ACC112 (cell line): ENCODE results near the gene PSKH1.
"Not testable (repeated sequence)": the region's sequence is repeated elsewhere in the genome, so short reads cannot be mapped to it uniquely, and the experiment has no call there.

Experiments
- H2AFZ ChIP-seq: fragments of 200-600 bp; sonication (generic); one replicate; pipeline ENCODE4 v1.6.0; 2017; ENCODE audit warnings: antibody characterized with exemption, low read length; ENCODE audit not compliant: unreplicated experiment
- H3K27ac ChIP-seq: fragments of 200-600 bp; sonication (generic); 2 replicates; pipeline ENCODE4 v1.5.1; 2014; ENCODE audit warnings: low read depth, mild to moderate bottlenecking, antibody characterized with exemption, low read length, moderate library complexity
- H3K27me3 ChIP-seq: fragments of 200-600 bp; sonication (generic); 2 replicates; pipeline ENCODE4 v1.6.1; 2014; ENCODE audit warnings: mild to moderate bottlenecking, antibody characterized with exemption, low read length, moderate library complexity, mixed read lengths; ENCODE audit not compliant: insufficient read depth
- H3K36me3 ChIP-seq: fragments of 200-600 bp; sonication (generic); 2 replicates; pipeline ENCODE4 v1.6.1; 2016; ENCODE audit warnings: mild to moderate bottlenecking, antibody characterized with exemption, low read length, moderate library complexity, mixed read lengths; ENCODE audit not compliant: insufficient read depth
- H3K4me1 ChIP-seq: fragments of 200-600 bp; sonication (generic); one replicate; pipeline ENCODE4 v1.6.1; 2016; ENCODE audit warnings: low read length, mixed read lengths; ENCODE audit not compliant: insufficient read depth, unreplicated experiment, control insufficient read depth
- H3K4me3 ChIP-seq: fragments of 200-600 bp; sonication (generic); 2 replicates; pipeline ENCODE4 v1.5.1; 2014; ENCODE audit warnings: mild to moderate bottlenecking, low read depth, low read length
- H3K79me2 ChIP-seq: fragments of 200-600 bp; sonication (generic); one replicate; pipeline ENCODE4 v1.6.0; 2016; ENCODE audit warnings: low read length; ENCODE audit not compliant: control insufficient read depth, unreplicated experiment, insufficient read depth

The PSKH1 gene

DNA sequence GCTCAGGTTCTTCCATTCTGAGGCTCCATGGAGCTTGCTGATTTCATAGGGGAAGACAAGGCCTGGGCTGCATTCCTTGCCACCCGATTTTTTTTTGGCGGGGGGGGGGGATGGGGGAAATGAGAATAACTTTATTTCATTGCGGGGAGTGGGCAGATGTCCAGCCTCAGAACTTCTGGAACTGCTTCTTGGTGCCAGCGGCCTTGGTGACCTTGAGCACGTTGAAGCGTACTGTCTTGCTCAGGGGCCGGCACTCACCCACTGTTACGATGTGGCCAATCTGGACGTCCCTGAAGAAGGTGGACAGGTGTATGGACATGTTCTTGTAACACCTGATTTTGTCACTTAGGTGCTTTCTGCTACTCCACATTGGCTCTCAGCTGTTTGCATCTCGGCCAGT is 37.3 kb upstream of the PSKH1 start:
- H3K4me1 ChIP-seq = peaks cover 26% of the 10 kb centered on the region
- no peak overlapping the region for H3K4me3 ChIP-seq
- no peaks in the 10 kb centered on the region for H3K36me3 ChIP-seq
- H3K27ac ChIP-seq = peak overlapping the region; percentile 99
- H3K79me2 ChIP-seq = peaks cover 91% of the 10 kb centered on the region
- no peak overlapping the region for H2AFZ ChIP-seq
- H3K27me3 ChIP-seq = no peaks in the 10 kb centered on the region

DNA sequence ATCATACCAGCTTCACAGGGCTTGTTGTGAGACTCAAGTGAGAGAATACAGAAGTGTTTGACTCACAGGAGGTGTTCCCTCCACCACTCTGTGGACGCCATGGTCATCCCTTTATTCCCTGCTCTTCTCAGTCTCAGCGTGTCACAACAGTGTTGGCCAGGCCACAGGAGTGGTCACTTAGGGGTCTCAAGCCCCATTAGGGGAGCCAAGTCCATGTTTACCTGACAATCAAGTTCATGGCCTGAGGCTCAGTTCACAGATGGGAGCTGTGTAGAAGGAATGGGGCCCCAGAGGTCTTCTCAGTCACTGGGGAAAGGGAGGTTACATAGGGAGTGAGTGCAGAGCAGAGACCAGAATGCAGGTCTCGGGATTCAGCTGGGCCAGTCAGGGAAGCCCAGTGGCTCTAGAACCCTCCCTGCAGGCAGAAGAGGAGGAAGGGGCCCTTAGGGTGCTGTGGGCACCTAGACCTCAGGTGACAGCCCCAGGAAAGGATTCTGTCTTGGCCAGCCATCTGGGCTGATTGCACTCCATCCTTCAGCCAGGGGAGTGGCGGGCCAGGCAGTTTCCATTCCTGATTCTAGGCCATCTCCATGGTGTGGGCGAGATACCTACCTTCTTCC is 36.0 kb upstream of the PSKH1 start:
- Histone ChIP-seq H3K27ac (peak overlapping the region; percentile 99), H3K4me3 (peak overlapping the region; percentile 10; the same call in 1 of the 2 replicates), H3K79me2 (peaks cover 90% of the 10 kb centered on the region)

DNA sequence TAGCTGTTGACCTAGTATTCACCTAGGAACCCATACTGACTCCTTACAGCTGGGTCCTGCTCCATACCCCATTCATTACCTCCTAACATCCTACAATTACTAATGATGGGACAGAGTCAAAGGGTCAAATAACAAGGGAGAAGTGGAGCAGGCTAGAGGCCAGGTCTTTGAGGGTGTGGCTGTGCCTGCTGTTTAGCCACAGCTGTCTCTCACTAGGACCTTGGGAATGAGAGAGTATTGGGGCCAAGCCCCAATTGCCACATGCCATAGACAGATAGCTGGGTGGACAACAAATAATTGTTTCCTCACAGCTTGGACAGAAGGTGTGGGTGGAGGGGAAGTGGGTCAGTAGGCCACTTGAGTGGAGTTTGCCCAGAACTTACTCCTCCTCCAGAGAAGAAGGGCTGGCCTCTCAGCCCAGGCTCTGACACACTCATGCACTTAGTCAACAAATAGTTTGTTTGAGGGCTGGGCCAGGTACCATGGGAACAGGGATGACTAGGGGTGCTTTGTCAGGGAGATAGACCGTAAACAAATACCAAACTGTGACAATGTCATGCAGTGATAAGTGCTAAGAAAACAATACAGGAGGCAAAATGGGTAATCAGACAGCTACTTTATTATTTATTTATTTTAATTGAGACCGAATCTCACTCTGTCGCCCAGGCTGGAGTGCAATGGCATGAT is 35.4 kb upstream of the PSKH1 start:
- H3K4me3 ChIP-seq = peak overlapping the region; percentile 10; the same call in 1 of the 2 replicates
- H3K36me3 ChIP-seq = no peaks in the 10 kb centered on the region
- no peaks in the 10 kb centered on the region for H3K27me3 ChIP-seq
- peaks cover 92% of the 10 kb centered on the region for H3K79me2 ChIP-seq
- H3K4me1 ChIP-seq = peaks cover 45% of the 10 kb centered on the region
- no peak overlapping the region for H2AFZ ChIP-seq
- peak overlapping the region; percentile 99 for H3K27ac ChIP-seq

More for the DNA sequence above, 36.0 kb upstream of the PSKH1 start:
- Histone ChIP-seq H3K36me3 (no peaks in the 10 kb centered on the region), H3K27me3 (no peaks in the 10 kb centered on the region), H2AFZ (no peak overlapping the region), H3K4me1 (peaks cover 39% of the 10 kb centered on the region)

DNA sequence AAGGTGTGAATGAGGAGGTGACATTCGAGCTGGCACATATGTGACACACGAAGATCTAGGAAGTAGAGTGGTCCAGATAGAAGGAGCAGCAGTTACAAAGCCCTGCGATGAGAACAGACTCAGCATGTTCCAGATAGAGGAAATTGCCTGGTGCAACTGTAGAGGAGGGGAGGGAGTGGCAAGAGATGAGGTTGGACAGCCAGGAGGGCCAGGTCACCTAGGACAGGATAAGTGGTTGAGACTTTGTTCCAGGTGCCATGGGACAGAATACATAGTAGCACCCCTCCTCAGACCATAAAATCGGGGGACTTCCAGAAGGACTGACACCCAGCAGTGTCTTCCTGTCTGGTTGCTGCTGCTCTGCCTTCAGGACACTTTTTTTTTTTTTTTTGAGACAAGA is 34.6 kb upstream of the PSKH1 start:
- Histone ChIP-seq H3K36me3 (no peaks in the 10 kb centered on the region), H3K4me3 (no peak overlapping the region), H3K27ac (peak overlapping the region; percentile 99), H2AFZ (no peak overlapping the region), H3K79me2 (peaks cover 90% of the 10 kb centered on the region), H3K27me3 (no peaks in the 10 kb centered on the region), H3K4me1 (peaks cover 51% of the 10 kb centered on the region)

- Histone ChIP-seq H2AFZ (no peak overlapping the region), H3K27ac (peak overlapping the region; percentile 93), H3K36me3 (no peaks in the 10 kb centered on the region), H3K4me1 (peaks cover 57% of the 10 kb centered on the region), H3K79me2 (peaks cover 88% of the 10 kb centered on the region), H3K4me3 (peak overlapping the region; percentile 13; the same call in 1 of the 2 replicates), H3K27me3 (no peaks in the 10 kb centered on the region)
Observed at GRCh38 chr16:67860589-67861398, 32.3 kb upstream of the PSKH1 start.

DNA sequence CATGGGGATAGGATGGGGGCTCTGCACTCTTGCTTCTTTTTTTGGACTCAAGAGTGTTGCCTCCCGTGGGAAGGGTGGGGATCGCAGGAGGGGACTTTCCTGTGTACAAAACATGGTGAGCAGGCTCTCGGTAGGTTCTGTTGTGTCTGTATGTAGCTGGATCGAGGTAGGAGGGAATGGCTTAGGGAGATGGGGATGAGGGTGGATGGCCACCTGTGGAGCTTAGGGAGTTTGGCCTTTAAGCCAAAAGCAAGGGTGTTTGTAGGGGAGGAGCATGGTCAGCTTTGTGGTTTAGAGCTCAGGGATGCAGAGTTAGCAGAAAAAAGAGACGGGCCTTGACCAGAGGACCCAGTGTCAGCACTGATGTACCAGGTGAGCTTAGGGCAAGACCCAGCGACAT is 31.2 kb upstream of the PSKH1 start:
- peaks cover 87% of the 10 kb centered on the region for H3K79me2 ChIP-seq
- no peaks in the 10 kb centered on the region; the same call in 1 of the 2 replicates for H3K36me3 ChIP-seq
- H3K4me3 ChIP-seq = no peak overlapping the region
- no peak overlapping the region for H2AFZ ChIP-seq
- no peaks in the 10 kb centered on the region for H3K27me3 ChIP-seq
- H3K4me1 ChIP-seq = peaks cover 53% of the 10 kb centered on the region
- H3K27ac ChIP-seq = peak overlapping the region; percentile 93

GRCh38 chr16:67862623-67863583 is 30.2 kb upstream of the PSKH1 start:
- peak overlapping the region; percentile 93 for H3K27ac ChIP-seq
- H2AFZ ChIP-seq = no peak overlapping the region
- H3K36me3 ChIP-seq = no peaks in the 10 kb centered on the region; the same call in 1 of the 2 replicates
- peaks cover 45% of the 10 kb centered on the region for H3K4me1 ChIP-seq
- H3K79me2 ChIP-seq = peaks cover 80% of the 10 kb centered on the region
- no peaks in the 10 kb centered on the region for H3K27me3 ChIP-seq
- H3K4me3 ChIP-seq = peak overlapping the region; percentile 30; the same call in 1 of the 2 replicates

DNA sequence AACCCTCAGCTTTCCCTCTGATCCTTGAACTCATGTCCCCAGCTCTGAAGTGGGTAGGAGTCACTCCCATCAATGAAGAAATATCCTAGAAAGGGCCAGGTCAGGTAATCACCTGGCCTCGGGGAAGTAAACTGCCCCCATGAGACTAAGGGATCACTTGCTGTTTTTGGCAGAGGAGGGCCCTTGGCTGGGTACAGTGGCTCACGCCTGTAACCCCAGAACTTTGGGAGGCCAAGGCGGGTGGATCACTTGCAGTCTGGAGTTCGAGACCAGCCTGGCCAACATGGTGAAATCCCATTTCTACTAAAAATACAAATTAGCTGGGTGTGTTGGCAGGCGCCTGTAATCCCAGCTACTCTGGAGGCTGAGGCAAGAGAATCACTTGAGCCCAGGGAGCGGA is 29.0 kb upstream of the PSKH1 start:
- H2AFZ ChIP-seq, H3K4me3 ChIP-seq, H3K36me3 ChIP-seq, H3K27me3 ChIP-seq: not testable (repeated sequence)
- Histone ChIP-seq H3K4me1 (peaks cover 37% of the 10 kb centered on the region), H3K79me2 (peaks cover 73% of the 10 kb centered on the region), H3K27ac (peak overlapping the region; percentile 93)

DNA sequence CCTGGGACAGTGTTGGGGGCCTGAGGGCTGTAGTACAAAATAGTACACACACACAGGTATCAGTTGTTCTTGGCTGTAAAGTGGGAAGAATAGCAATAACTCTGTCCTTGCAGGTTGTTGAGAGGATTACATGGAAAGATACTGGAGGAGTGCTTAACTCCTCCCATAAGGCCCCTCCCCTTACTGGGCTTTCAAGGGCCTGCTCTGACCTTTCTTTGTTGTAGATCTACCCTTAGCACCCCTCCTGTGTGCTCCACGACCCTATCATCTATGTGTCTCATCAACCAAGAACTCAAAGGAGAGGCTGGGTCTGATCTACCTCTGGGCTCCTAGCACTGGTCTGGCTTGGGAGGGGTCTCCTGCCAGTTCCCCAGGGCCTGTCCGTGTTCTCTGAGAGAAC is 28.5 kb upstream of the PSKH1 start:
- Histone ChIP-seq H3K4me1 (peaks cover 37% of the 10 kb centered on the region), H2AFZ (no peak overlapping the region), H3K27me3 (no peaks in the 10 kb centered on the region), H3K36me3 (no peaks in the 10 kb centered on the region; the same call in 1 of the 2 replicates), H3K4me3 (no peak overlapping the region), H3K79me2 (peaks cover 68% of the 10 kb centered on the region), H3K27ac (no peak overlapping the region)

DNA sequence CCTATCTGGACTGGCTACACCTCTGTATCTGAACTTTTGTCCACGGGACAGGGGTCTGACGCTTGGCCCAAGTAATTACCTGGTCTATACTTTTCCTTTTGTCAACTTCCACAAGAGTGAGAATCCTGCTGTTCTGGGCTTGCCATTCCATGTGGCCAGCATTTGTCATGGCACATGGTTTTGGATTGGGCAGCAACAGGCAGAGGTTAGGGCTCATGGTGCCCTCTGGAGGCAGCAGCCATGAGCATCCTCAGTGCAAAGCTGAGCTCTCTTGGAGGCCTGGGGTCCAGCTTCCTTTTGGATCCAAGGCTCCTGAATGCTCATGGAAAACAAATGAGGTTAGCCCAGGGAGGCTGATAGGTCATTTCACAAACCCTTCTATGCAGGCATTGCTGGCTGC is 27.7 kb upstream of the PSKH1 start:
- no peak overlapping the region for H3K4me3 ChIP-seq
- no peak overlapping the region for H2AFZ ChIP-seq
- H3K27me3 ChIP-seq = no peaks in the 10 kb centered on the region
- H3K36me3 ChIP-seq = no peaks in the 10 kb centered on the region; the same call in 1 of the 2 replicates
- peaks cover 62% of the 10 kb centered on the region for H3K79me2 ChIP-seq
- H3K27ac ChIP-seq = no peak overlapping the region; the same call in 1 of the 2 replicates
- H3K4me1 ChIP-seq = peaks cover 35% of the 10 kb centered on the region
